Thoracic aorta (tissue), 2 donors: ENCODE results near the gene ADCY2. TPM values are rescaled to one million over a fixed set of nuclear protein-coding genes. Genes with fewer than 3 reads are reported as not detected.

Source experiments
- ATAC-seq: fragments of 150-250 bp; one replicate; pipeline ENCODE4 v1.8.0; 2017; ENCODE audit warnings: low read depth; ENCODE audit not compliant: insufficient number of reproducible peaks, low FRiP score
- DNase-seq: peaks from one replicate; pipeline ENCODE4 v3.0.0-alpha.2; 2020; ENCODE audit warnings: low spot score
- H3K27ac ChIP-seq, 2 donors: fragments of 200-600 bp; sonication (generic); 1 replicate in 1 of 2; 2 replicates in 1 of 2; pipeline ENCODE4 v1.5.1; 2016; ENCODE audit warnings: mild to moderate bottlenecking in 2 of 2, moderate library complexity in 2 of 2
- H3K27me3 ChIP-seq: fragments of 200-600 bp; sonication (generic); replicated peaks from 2 replicates; pipeline ENCODE4 v1.6.0; 2016; ENCODE audit warnings: mild to moderate bottlenecking; ENCODE audit not compliant: insufficient read depth
- H3K36me3 ChIP-seq: fragments of 200-600 bp; sonication (generic); one replicate; pipeline ENCODE4 v1.5.1; 2016
- H3K4me1 ChIP-seq, 2 donors: fragments of 200-600 bp; sonication (generic); 1 replicate in 1 of 2; 2 replicates in 1 of 2; pipeline versions ENCODE4 v1.5.1 to v1.6.0; 2016; ENCODE audit warnings: low read depth in 2 of 2, mild to moderate bottlenecking in 1 of 2; ENCODE audit not compliant: control insufficient read depth in 1 of 2
- H3K4me3 ChIP-seq: fragments of 200-600 bp; sonication (generic); 2 replicates; pipeline ENCODE4 v1.5.1; 2016; ENCODE audit warnings: mild to moderate bottlenecking
- H3K9me3 ChIP-seq: fragments of 200-600 bp; sonication (generic); 2 replicates; pipeline ENCODE4 v1.5.1; 2016
- total RNA-seq, 2 donors: library from RNA; depleted of rRNA; stranded (reverse); fragments of >200 nt; gene quantifications; one replicate each; pipeline versions ENCODE4 v1.1.0 to v1.2.3, GENCODE V29; 2016
- TF ChIP-seq, protein P1 (sequence below): fragments of 200-600 bp; sonication (generic); IDR thresholded peaks from one replicate; pipeline ENCODE4 v1.5.1; 2019; ENCODE audit warnings: antibody characterized with exemption

Gene ADCY2
- total RNA-seq, 2 donors from 2014 or later = 5.0 to 14.8 TPM

DNA sequence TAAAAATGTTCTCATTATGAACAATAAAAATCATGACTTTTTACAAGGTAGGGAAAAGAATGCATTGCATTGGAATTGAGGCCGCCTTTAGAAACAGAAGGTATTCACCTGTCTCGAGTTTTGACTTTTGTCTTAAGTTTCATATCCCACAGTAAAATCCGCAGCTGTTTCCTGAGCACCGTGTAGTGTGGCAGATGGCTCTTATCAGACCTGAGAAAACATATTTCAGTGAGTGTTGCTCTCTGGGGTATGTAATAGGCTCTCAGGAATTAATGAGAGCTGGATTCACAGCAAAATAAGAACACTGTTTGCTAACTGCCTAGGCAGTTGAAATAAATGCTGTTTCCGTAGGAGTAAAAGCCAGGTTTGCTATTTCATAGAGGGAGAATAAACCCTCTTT, 233.6 kb downstream of the ADCY2 start:
- no peak overlapping the region for H3K27ac ChIP-seq
- H3K27me3 ChIP-seq = no peaks in the 10 kb centered on the region
- TF ChIP-seq, protein P1, sequence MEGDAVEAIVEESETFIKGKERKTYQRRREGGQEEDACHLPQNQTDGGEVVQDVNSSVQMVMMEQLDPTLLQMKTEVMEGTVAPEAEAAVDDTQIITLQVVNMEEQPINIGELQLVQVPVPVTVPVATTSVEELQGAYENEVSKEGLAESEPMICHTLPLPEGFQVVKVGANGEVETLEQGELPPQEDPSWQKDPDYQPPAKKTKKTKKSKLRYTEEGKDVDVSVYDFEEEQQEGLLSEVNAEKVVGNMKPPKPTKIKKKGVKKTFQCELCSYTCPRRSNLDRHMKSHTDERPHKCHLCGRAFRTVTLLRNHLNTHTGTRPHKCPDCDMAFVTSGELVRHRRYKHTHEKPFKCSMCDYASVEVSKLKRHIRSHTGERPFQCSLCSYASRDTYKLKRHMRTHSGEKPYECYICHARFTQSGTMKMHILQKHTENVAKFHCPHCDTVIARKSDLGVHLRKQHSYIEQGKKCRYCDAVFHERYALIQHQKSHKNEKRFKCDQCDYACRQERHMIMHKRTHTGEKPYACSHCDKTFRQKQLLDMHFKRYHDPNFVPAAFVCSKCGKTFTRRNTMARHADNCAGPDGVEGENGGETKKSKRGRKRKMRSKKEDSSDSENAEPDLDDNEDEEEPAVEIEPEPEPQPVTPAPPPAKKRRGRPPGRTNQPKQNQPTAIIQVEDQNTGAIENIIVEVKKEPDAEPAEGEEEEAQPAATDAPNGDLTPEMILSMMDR = no peak
- DNase-seq (no peak), ATAC-seq (no peak)
- H3K4me3 ChIP-seq = no peak overlapping the region
- no peaks in the 10 kb centered on the region for H3K4me1 ChIP-seq
- H3K36me3 ChIP-seq = no peaks in the 10 kb centered on the region
- H3K9me3 ChIP-seq = no peaks in the 10 kb centered on the region

DNA sequence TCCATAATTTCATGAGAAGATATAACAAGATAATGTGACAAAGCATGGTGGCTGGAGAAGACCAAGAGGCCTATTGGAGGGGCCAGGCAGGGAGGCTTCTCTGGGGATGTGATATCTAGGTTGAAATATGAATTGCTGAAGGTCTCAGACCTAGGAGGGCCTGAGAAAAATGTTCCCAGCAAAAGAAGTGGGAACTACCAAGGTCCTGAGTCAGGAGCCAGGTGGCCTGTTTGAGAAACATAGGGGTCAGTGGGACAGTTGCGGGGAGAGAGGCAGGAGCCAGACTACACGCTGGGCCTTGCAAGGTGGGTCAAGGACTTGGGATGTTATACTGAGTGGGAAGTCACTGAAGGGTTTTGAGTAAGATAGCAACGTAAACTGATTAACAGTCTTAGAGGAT, 238.9 kb downstream of the ADCY2 start:
- Histone ChIP-seq H3K4me3 (no peak overlapping the region), H3K9me3 (no peaks in the 10 kb centered on the region), H3K36me3 (no peaks in the 10 kb centered on the region), H3K4me1 (peaks cover 0 to 5% of the 10 kb centered on the region in 2 donors), H3K27me3 (no peaks in the 10 kb centered on the region), H3K27ac (no peak overlapping the region)
- DNase-seq = no peak
- ATAC-seq = no peak
- TF ChIP-seq, protein P1 = no peak

DNA sequence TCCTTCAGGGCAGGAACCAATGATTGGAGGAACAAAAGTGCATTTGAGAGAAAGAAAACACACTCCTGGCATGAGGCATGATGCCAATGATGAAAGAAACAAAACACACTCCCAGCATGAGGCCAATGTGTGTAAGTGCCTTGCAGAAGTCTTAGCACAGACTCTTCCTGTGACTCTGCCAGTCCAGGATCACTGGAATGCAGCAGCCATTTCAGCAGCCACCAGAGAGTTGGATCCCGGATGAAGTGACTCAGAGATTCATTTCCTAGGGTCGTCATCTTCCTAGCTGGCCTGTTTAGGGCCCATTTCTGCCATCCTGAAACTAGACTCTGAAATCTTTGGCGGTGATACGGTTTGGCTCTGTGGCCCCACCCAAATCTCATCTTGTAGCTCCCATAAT, 242.5 kb downstream of the ADCY2 start:
- TF ChIP-seq, protein P1 = no peak
- Histone ChIP-seq H3K36me3 (no peaks in the 10 kb centered on the region), H3K27ac (no peak overlapping the region), H3K4me1 (peaks cover 0 to 5% of the 10 kb centered on the region in 2 donors), H3K27me3 (no peaks in the 10 kb centered on the region), H3K4me3 (no peak overlapping the region), H3K9me3 (peaks cover 5% of the 10 kb centered on the region)
- ATAC-seq (peak; percentile 67), DNase-seq (no peak)

DNA sequence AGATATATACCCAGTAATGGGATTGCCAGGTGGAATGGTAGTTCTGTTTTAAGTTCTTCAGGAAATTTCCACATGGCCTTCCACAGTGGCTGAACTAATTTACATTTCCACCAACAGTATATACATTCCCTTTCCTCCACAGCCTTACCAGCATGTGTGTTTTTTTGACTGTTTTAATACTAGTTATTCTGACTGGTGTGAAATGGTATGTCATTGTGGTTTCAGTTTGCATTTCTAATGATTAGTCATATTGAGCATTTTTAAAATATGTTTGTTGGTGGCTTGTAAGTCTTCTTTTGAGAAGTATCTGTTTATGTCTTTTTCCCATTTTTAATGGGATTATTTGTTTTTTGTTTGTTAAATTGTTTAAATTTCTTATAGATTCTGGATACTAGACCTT, 246.1 kb downstream of the ADCY2 start:
- no peak overlapping the region for H3K4me3 ChIP-seq
- H3K4me1 ChIP-seq = peaks cover 0 to 5% of the 10 kb centered on the region in 2 donors
- ATAC-seq (no peak), DNase-seq (no peak)
- TF ChIP-seq, protein P1 = no peak
- H3K27ac ChIP-seq = no peak overlapping the region
- no peaks in the 10 kb centered on the region for H3K27me3 ChIP-seq
- H3K9me3 ChIP-seq = peaks cover 5% of the 10 kb centered on the region
- H3K36me3 ChIP-seq = no peaks in the 10 kb centered on the region

DNA sequence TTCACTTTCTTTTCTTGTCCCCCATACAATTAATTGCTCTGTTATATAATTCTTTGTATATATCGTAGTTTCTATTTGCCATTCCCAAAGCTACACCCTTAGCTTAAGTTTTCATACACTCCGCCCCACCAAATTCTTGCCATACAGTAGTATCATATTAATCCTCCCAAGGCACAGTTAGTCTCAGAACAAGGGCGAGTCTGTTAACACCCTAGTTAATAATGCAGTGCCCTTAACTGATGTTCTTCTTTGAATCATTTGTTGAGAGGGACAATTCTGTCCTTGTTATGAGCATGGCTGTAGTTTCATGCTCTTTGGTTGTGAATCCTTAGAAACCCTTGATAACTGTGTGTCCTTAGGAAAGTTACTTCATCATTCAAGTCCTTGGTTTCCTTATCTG, 248.8 kb downstream of the ADCY2 start:
- ATAC-seq (no peak), DNase-seq (no peak)
- H3K36me3 ChIP-seq = no peaks in the 10 kb centered on the region
- no peaks in the 10 kb centered on the region for H3K4me1 ChIP-seq
- H3K27ac ChIP-seq = no peak overlapping the region
- H3K27me3 ChIP-seq = no peaks in the 10 kb centered on the region
- TF ChIP-seq, protein P1 = no peak
- peaks cover 5% of the 10 kb centered on the region for H3K9me3 ChIP-seq
- H3K4me3 ChIP-seq = no peak overlapping the region
